Endothelial cell (in vitro differentiated cells): Measurements from ENCODE around the gene ISL2. TPM values are rescaled to one million over a fixed set of nuclear protein-coding genes. Genes with fewer than 3 reads are reported as not detected.

Experiments
- DNase-seq: peaks from one replicate; pipeline ENCODE4 v3.0.0; 2021; ENCODE audit warnings: low spot score
- H3K27ac Mint-ChIP-seq: one replicate; pipeline ENCODE4 v1.8.0; 2021; ENCODE audit warnings: mixed read lengths, inconsistent platforms; ENCODE audit not compliant: unreplicated experiment
- H3K27me3 Mint-ChIP-seq: one replicate; pipeline ENCODE4 v1.8.0; 2021; ENCODE audit warnings: mild to moderate bottlenecking, moderate library complexity, mixed read lengths, inconsistent platforms; ENCODE audit not compliant: unreplicated experiment
- H3K36me3 Mint-ChIP-seq: one replicate; pipeline ENCODE4 v1.8.0; 2021; ENCODE audit warnings: mild to moderate bottlenecking, low read depth, mixed read lengths, inconsistent platforms; ENCODE audit not compliant: unreplicated experiment
- H3K4me1 Mint-ChIP-seq: one replicate; pipeline ENCODE4 v1.8.0; 2021; ENCODE audit warnings: mild to moderate bottlenecking, mixed read lengths, inconsistent platforms; ENCODE audit not compliant: unreplicated experiment
- H3K4me3 Mint-ChIP-seq: one replicate; pipeline ENCODE4 v1.8.0; 2021; ENCODE audit warnings: mild to moderate bottlenecking, mixed read lengths, inconsistent platforms; ENCODE audit not compliant: unreplicated experiment
- H3K9me3 Mint-ChIP-seq: one replicate; pipeline ENCODE4 v1.8.0; 2021; ENCODE audit warnings: mixed read lengths, inconsistent platforms; ENCODE audit not compliant: unreplicated experiment
- CTCF ChIP-seq: fragments of 200-600 bp; sonication (generic); IDR thresholded peaks from one replicate; pipeline ENCODE4 v1.5.0; 2021; ENCODE audit warnings: antibody characterized with exemption; ENCODE audit not compliant: unreplicated experiment
- total RNA-seq: library from RNA; stranded (reverse); fragmentation: NEBNext Ultra II Directional; extraction: Animal tissue kit (Norgen Biotek cat#: 25700); gene quantifications from one replicate; pipeline ENCODE4 v1.2.1, GENCODE V29; 2021; ENCODE audit not compliant: unreplicated experiment

ISL2 gene
- total RNA-seq, 1 donor from 2014 or later = 1.4 TPM

GRCh38 chr15:76353023-76353577 lies 16.5 kb downstream of the ISL2 start:
- no peaks in the 10 kb centered on the region for H3K36me3 Mint-ChIP-seq
- peaks cover under 1% of the 10 kb centered on the region for H3K4me1 Mint-ChIP-seq
- no peaks in the 10 kb centered on the region for H3K9me3 Mint-ChIP-seq
- TF ChIP-seq CTCF = no peak
- H3K27me3 Mint-ChIP-seq = peaks cover 7% of the 10 kb centered on the region
- no peak overlapping the region for H3K4me3 Mint-ChIP-seq
- DNase-seq = no peak
- no peak overlapping the region for H3K27ac Mint-ChIP-seq

- no peak for DNase-seq
- Mint-ChIP-seq H3K27ac (no peak overlapping the region), H3K4me3 (no peak overlapping the region), H3K36me3 (no peaks in the 10 kb centered on the region), H3K9me3 (no peaks in the 10 kb centered on the region), H3K4me1 (no peaks in the 10 kb centered on the region), H3K27me3 (peaks cover 4% of the 10 kb centered on the region)
- TF ChIP-seq CTCF = no peak
Measured at GRCh38 chr15:76353903-76354302, 17.3 kb downstream of the ISL2 start.

GRCh38 chr15:76354823-76355440 lies 18.4 kb downstream of the ISL2 start:
- H3K9me3 Mint-ChIP-seq = no peaks in the 10 kb centered on the region
- H3K4me1 Mint-ChIP-seq = no peaks in the 10 kb centered on the region
- H3K27ac Mint-ChIP-seq = no peak overlapping the region
- H3K36me3 Mint-ChIP-seq = no peaks in the 10 kb centered on the region
- DNase-seq = no peak
- peaks cover 4% of the 10 kb centered on the region for H3K27me3 Mint-ChIP-seq
- no peak overlapping the region for H3K4me3 Mint-ChIP-seq
- no peak for TF ChIP-seq CTCF

GRCh38 chr15:76358453-76358852 lies 21.9 kb downstream of the ISL2 start:
- Mint-ChIP-seq H3K27ac (no peak overlapping the region), H3K27me3 (no peaks in the 10 kb centered on the region), H3K4me3 (no peak overlapping the region), H3K36me3 (no peaks in the 10 kb centered on the region), H3K4me1 (no peaks in the 10 kb centered on the region), H3K9me3 (no peaks in the 10 kb centered on the region)
- TF ChIP-seq CTCF = no peak
- DNase-seq = no peak

GRCh38 chr15:76359152-76359551 lies 22.6 kb downstream of the ISL2 start:
- no peak overlapping the region for H3K4me3 Mint-ChIP-seq
- no peak for DNase-seq
- no peaks in the 10 kb centered on the region for H3K4me1 Mint-ChIP-seq
- H3K27ac Mint-ChIP-seq = no peak overlapping the region
- no peaks in the 10 kb centered on the region for H3K9me3 Mint-ChIP-seq
- H3K27me3 Mint-ChIP-seq = no peaks in the 10 kb centered on the region
- H3K36me3 Mint-ChIP-seq = no peaks in the 10 kb centered on the region
- TF ChIP-seq CTCF = no peak
